Measurements from ENCODE around the gene PROC. TPM values are rescaled to one million over a fixed set of nuclear protein-coding genes. Genes with fewer than 3 reads are reported as not detected.
"Not testable (repeated sequence)": the region's sequence is repeated elsewhere in the genome, so short reads cannot be mapped to it uniquely, and the experiment has no call there.

The PROC gene
- total RNA-seq, 2 experiments from 2014 or later: not detected

DNA sequence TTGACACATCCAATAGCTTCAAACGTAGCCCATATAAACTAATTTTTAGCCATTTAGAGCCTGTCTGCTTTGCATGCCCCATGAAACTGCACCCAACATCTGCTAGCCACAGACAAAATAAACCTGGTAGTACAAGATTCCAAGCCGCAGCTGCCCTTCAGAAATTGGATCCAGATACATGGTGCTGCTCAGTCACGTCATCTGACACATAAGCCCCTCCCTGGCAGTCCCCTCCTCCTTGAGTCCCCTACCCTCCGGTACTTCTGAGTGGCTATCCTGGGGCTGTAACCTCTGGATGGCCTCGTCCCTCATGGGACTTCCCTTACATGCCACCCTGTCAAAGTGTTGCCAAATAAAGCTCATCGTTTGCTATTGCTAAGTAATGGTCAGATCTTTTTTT lies 33.8 kb downstream of the PROC start:
- Mint-ChIP-seq H3K4me3 (no peak overlapping the region), H3K27ac (no peak overlapping the region), H3K27me3 (no peaks in the 10 kb centered on the region), H3K9me3 (no peaks in the 10 kb centered on the region), H3K4me1 (no peaks in the 10 kb centered on the region), H3K36me3 (peaks cover 4% of the 10 kb centered on the region)
- DNase-seq: no peak

DNA sequence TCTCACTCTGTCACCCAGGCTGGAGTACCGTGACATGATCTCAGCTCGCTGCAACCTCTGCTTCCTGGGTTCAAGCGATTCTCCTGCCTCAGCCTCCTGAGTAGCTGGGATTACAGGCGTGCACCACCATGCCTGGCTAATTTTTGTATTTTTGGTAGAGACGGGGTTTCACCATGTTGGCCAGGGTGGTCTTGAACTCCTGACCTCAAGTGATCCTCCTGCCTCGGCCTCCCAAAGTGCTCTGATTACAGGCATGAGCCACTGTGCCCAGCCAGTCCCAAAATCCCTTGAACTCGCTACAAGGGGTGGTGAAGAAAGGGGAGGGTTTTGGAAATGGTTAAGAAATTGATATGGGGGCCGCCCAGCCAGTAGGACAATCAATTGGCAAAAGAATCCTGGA lies 34.2 kb downstream of the PROC start:
- H3K9me3 Mint-ChIP-seq, DNase-seq, H3K27ac Mint-ChIP-seq, H3K4me3 Mint-ChIP-seq, H3K27me3 Mint-ChIP-seq, H3K4me1 Mint-ChIP-seq, H3K36me3 Mint-ChIP-seq: not testable (repeated sequence)

DNA sequence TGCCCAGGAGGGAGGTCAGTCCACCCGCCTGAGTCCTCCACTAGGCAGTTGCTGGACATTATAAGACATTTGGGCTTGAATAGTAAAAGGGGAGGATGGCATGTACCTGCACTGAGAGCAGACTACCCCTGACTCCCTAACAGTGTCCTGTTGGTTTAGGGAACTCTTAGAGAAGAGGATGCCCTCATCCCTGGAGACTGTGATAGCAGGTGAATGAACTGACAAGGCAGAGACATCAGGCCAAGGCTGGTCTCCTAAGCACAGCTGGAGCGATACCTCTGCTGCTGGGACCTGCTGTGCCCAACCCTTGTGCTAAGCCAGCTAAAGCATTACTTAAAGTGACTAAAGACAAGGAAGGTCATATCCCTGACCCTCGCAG lies 34.8 kb downstream of the PROC start:
- Mint-ChIP-seq H3K27ac (no peak overlapping the region), H3K9me3 (no peaks in the 10 kb centered on the region), H3K36me3 (peaks cover 4% of the 10 kb centered on the region), H3K27me3 (no peaks in the 10 kb centered on the region), H3K4me3 (no peak overlapping the region), H3K4me1 (no peaks in the 10 kb centered on the region)
- no peak for DNase-seq

DNA sequence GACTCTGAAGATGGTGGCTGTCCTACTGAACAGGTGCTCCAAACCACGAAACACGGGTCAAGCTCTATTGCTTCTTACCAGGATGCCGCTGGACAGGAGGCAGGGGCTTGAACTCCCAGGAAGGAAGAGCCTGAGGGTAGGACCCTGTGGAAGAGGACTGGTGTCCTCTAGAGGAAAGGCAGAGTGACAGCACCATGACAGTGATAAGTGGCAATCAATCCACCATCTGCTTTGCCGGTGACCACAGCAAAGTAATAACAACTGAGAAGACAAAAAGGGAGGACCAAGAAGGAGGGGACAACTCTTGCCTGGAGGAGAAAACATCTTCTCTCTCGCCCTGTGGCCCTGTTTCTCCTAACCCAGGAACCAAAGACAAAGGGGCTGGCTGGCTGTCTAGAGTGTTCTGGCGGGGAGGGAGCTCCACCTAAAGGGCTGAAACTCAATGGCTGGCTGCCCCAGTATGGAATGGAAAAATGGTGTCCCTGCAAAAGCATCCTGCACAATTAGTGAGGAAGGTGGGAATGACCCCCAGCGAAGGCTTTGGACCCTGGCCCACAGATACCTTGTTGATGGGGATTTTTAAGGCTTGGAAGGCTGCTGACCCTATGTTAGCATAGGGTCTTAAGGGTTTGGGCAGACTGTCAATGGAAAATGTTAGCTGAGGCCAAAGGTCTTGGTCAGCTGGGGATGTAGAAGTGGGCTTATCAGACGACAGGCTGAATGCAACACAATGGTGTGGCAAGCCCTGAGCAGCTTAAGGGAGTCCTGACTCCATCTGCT lies 35.4 kb downstream of the PROC start:
- DNase-seq: no peak
- H3K4me3 Mint-ChIP-seq: no peak overlapping the region
- H3K27me3 Mint-ChIP-seq: no peaks in the 10 kb centered on the region
- no peaks in the 10 kb centered on the region for H3K4me1 Mint-ChIP-seq
- H3K27ac Mint-ChIP-seq: no peak overlapping the region
- peaks cover 4% of the 10 kb centered on the region for H3K36me3 Mint-ChIP-seq
- no peaks in the 10 kb centered on the region for H3K9me3 Mint-ChIP-seq

DNA sequence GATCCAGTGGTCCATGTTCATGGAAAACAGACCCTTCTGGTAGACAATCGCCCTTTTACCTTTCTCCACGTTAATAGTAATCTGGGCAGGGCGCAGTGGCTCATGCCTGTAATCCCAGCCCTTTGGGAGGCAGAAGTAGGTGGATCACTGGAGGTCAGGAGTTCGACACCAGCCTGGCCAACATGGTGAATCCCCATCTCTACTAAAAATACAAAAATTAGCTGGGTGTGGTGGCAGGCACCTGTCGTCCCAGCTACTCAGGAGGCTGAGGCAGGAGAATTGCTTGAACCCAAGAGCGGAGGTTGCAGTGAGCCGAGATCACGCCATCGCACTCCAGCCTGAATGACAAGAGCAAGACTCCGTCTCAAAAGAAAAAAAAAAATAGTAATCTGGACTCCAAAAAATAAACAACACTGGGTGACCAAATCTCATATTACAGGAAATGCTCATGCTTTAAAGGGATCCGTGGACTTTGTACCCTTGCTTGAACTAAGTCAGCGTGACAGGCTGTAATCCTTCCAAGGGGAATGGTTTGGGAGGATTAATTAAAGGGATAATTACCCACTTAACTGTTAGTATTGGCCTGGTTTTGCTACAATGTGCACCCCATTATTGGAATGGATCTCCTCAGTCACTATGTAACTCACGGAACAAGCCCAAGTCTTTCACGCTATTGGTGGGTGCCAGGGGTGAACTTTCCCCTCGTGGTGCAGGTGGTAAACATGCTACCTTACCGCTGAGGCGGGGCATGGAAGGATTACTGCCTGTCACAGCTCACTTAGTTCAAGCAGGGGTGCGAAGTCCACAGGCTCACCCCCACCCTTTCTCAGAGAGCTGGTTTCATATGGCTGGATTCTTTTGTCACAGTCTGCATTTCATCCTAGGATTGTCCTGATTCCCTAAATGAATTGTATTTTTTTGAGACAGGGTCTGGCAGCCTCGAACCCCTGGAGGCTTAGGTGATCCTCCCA lies 36.7 kb downstream of the PROC start:
- Mint-ChIP-seq H3K9me3 (no peaks in the 10 kb centered on the region), H3K36me3 (peaks cover 4% of the 10 kb centered on the region), H3K4me3 (no peak overlapping the region), H3K27me3 (no peaks in the 10 kb centered on the region), H3K27ac (no peak overlapping the region), H3K4me1 (no peaks in the 10 kb centered on the region)
- DNase-seq: no peak

DNA sequence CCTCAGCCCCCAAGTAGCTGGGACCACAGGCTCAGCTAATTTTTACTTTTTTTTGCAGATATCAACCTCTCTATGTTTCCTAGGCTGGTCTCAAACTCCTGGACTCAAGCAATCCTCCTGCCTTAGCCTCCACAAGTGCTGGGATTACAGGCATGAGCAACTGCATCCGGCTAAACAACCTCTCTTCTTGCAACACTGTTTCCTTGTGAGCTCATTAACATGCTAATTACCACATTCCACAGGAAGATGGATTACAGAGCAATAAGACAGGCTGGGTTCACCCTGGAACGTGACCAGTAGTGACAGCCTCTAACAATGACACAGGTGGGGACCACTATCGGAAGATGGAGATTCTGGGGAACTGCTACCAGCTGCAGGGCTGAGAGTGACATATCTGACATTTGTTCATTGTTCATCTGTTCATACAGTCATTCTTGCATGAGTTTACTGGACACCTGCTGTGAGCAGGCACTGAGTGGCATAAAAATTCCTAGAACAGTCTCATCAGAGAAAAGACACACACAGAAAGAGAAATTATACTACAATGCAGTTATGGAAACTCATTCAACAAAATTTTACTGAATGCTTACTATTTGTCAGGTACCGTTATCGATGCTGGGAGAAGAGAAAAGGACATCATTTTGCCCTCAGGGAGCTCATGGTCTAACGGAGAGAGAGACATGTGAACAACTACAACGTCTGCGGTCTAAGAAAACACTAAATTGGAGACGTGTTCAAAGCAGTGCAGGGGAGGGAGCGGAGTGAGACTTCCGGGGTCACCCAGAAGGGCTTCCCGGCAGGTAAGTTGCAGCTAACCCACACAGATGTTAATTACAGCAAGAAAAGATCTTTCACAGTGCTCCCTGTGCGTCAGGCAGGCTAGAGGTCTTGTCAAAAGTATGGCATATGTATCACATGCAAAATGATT lies 37.6 kb downstream of the PROC start:
- no peak for DNase-seq
- no peaks in the 10 kb centered on the region for H3K27me3 Mint-ChIP-seq
- H3K9me3 Mint-ChIP-seq: no peaks in the 10 kb centered on the region
- H3K36me3 Mint-ChIP-seq: peaks cover 4% of the 10 kb centered on the region
- no peak overlapping the region for H3K27ac Mint-ChIP-seq
- H3K4me1 Mint-ChIP-seq: no peaks in the 10 kb centered on the region
- H3K4me3 Mint-ChIP-seq: no peak overlapping the region

DNA sequence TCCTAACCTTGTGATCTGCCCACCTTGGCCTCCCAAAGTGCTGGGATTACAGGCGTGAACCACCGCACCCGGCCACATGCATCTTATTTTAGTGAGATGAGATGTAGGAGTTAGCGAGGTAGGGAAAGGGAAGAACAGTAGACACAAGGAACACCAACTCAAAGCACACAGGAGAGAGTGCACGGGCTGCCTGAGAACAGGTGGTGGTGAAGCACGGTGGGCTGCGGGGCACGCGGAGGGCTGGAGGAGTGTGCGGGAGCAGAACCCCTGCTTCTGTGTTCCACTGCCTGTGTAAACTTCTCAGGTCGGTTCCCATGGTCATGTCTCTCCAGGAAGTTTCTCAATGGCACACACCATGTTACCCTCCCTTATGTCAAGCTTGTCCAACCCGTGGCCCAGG lies 38.7 kb downstream of the PROC start:
- H3K4me3 Mint-ChIP-seq: no peak overlapping the region
- no peak overlapping the region for H3K27ac Mint-ChIP-seq
- no peaks in the 10 kb centered on the region for H3K4me1 Mint-ChIP-seq
- H3K9me3 Mint-ChIP-seq: no peaks in the 10 kb centered on the region
- DNase-seq: no peak
- peaks cover 4% of the 10 kb centered on the region for H3K36me3 Mint-ChIP-seq
- H3K27me3 Mint-ChIP-seq: no peaks in the 10 kb centered on the region

DNA sequence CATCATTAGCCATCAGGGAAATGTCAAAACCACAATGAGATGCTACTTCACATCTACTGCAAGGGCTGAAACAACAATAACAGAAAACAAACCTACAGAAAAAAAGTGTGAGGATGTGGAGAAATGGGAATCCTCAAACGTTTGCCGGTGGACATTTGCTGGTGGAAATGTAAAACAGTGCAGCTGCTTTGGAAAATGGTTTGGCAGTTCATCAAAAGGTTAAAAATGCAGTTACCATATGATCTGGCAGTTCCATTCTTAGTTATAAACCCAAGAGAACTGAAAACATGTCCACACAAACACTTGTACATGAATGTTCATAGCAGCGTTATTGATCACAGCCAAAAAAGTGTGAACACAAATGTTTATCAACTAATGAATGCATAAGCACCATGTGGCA lies 44.2 kb downstream of the PROC start:
- no peak overlapping the region for H3K27ac Mint-ChIP-seq
- H3K27me3 Mint-ChIP-seq: no peaks in the 10 kb centered on the region
- no peak overlapping the region for H3K4me3 Mint-ChIP-seq
- H3K4me1 Mint-ChIP-seq: peaks cover 13% of the 10 kb centered on the region
- H3K9me3 Mint-ChIP-seq: no peaks in the 10 kb centered on the region
- H3K36me3 Mint-ChIP-seq: peaks cover 2% of the 10 kb centered on the region
- no peak for DNase-seq

DNA sequence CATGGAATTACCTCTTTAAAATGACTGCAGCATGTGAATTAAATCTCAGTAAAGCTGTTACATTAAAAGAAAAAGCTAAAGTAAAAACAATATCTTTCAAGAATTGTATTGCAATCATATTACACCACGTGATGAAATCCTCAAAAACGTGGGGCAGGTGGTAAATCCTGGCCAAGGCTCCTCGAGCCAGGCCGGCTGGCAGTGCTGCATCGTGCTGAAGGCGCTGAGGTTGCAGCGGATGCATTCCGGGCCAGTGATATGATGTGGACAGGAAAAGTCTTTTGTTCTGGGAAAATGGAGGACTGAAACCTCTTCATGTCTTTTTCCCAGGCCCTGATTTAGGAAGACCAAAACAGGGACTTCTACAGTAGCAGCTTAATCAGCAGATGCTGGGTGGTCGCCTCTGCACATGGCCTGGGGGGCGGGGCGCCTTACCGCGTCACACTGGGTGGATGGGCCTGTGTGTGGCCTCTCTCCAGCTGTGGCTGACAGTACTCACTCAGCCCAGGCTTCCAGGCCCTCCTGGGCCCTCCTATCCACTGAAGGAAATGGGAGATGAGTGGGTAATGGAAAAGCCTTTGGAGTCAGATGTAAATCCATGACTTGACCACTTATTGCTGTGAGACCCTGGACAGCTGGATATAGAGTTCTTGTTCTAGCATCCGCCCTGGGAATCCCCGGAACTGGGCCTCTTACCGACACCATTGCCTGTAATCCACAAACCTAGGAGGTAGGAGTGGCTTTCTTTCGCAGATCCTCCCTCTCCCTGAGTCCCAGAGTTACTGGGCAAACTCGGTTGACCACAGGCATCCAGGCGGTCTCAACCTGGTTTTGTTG lies 45.1 kb downstream of the PROC start:
- DNase-seq: no peak
- peaks cover 13% of the 10 kb centered on the region for H3K4me1 Mint-ChIP-seq
- H3K4me3 Mint-ChIP-seq: no peak overlapping the region

DNA sequence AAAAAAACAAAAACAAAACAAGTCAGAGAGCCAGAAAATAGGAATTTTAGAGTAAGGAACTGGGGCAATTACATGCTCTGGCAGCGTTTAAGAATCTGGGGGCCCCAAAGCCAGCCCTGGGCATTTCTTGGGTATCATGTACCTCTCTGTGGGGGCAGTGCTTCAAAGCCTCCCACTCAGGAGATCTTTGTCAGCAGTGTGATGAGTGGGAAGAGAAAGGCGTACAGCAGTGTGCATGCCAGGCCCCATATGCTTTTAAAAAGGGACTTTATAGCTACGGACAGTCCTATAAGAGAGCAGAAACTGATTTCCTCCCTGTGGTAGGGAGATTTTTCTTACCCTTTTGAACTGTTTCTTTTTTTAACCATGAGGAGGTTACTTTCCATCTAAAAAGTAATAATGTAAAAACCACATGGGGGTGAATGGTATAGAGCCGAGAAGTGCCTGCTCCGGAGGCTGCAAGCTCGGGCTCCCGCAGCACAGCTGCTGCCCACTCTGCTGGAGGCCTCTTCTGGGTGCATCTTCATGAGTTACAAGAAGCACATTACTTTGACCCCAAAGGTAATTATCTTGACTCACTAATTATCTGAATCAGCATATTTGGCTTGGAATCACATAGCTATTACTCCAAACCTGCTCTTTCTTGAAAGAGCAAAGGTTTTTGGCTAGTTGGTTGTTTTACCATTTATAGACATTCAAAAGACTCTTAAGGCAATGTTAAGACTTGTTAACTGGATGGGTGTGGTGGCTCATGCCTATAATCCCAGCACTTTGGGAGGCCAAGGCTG lies 46.4 kb downstream of the PROC start:
- no peak for DNase-seq
- H3K27ac Mint-ChIP-seq: peak overlapping the region; percentile 35
- H3K4me3 Mint-ChIP-seq: no peak overlapping the region
- peaks cover 10% of the 10 kb centered on the region for H3K36me3 Mint-ChIP-seq
- peaks cover 13% of the 10 kb centered on the region for H3K4me1 Mint-ChIP-seq
- no peaks in the 10 kb centered on the region for H3K27me3 Mint-ChIP-seq
- no peaks in the 10 kb centered on the region for H3K9me3 Mint-ChIP-seq

More for the DNA sequence above, 45.1 kb downstream of the PROC start:
- Mint-ChIP-seq H3K27me3 (no peaks in the 10 kb centered on the region), H3K36me3 (peaks cover 6% of the 10 kb centered on the region), H3K9me3 (no peaks in the 10 kb centered on the region), H3K27ac (no peak overlapping the region)

DNA sequence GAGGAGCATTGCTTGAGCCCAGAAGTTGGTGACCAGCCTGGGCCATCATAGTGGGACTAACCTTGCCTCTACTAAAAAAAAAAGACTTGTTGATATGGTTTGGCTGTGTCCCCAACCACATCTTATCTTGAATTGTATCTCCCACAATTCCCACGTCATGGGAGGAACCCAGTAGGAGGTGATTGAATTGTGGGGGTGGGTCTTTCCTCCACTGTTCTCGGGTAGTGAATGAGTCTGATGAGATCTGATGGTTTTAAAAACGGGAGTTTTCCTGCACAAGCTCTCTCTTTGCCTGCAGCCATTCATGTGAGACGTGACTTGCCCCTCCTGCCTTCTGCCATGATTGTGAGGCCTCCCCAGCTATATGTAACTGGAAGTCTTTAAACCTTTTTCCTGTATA lies 47.0 kb downstream of the PROC start:
- H3K4me1 Mint-ChIP-seq: peaks cover 13% of the 10 kb centered on the region
- no peaks in the 10 kb centered on the region for H3K27me3 Mint-ChIP-seq
- peaks cover 10% of the 10 kb centered on the region for H3K36me3 Mint-ChIP-seq
- no peaks in the 10 kb centered on the region for H3K9me3 Mint-ChIP-seq
- DNase-seq: no peak
- H3K27ac Mint-ChIP-seq: peak overlapping the region; percentile 23
- H3K4me3 Mint-ChIP-seq: no peak overlapping the region

DNA sequence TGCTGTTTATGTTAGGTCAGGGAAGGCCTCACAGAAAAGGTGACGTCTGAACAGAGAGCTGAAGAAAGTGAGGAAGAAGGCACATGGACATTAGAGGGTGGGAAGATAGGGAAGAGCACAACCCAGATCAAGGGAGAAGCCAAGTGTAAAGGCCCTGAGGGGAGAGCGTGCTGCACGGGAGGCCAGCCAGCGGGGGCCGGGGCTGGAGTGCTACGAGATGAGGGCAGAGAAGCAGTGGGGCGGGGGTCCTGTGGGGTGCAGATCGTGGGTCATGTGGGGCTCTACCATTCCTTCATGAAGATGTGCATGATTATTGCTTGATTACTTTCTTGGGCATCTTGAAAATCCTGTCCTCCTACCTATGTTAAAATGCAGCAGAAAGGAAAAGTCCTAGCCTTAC lies 50.8 kb downstream of the PROC start:
- no peak for DNase-seq
- Mint-ChIP-seq H3K4me1 (peaks cover 11% of the 10 kb centered on the region), H3K9me3 (no peaks in the 10 kb centered on the region), H3K36me3 (peaks cover 9% of the 10 kb centered on the region), H3K27ac (no peak overlapping the region), H3K4me3 (no peak overlapping the region), H3K27me3 (no peaks in the 10 kb centered on the region)

DNA sequence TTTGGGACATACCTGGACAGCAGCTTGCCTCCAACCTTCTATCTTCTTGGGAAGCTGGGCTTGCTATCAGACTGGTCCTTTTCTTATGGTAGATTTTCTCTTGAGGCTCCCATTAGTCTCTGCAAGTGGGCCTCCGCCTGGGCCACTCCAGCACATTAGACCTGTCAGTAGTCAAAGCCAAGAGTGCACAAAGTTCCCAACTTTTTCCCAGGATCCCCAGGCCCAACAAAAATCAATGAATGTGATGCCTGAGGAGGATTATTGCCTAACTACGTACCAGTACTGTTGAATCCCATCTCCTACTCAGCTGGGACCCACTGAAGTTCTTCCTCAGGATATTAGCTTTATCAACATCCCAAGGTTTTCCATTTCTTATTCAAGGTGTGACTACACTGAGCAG lies 51.7 kb downstream of the PROC start:
- Mint-ChIP-seq H3K9me3 (no peaks in the 10 kb centered on the region), H3K4me1 (peaks cover 4% of the 10 kb centered on the region), H3K36me3 (peaks cover 12% of the 10 kb centered on the region), H3K27me3 (no peaks in the 10 kb centered on the region), H3K4me3 (no peak overlapping the region), H3K27ac (no peak overlapping the region)
- no peak for DNase-seq

Data from activated naive CD8-positive, alpha-beta T cell treated with anti-CD3 and anti-CD28 coated beads for 36 hours (primary cell).